Measurements from ENCODE around the gene TMED9.
"Not testable (repeated sequence)": the region's sequence is repeated elsewhere in the genome, so short reads cannot be mapped to it uniquely, and the experiment has no call there.

TMED9 gene

GRCh38 chr5:177606071-177607051 is 14.4 kb downstream of the TMED9 start:
- DNase-seq (ENCODE audit: low read depth in 3 of 3) = no peak

GRCh38 chr5:177607115-177607451 is 15.1 kb downstream of the TMED9 start:
- no peak for DNase-seq (ENCODE audit: low read depth in 3 of 3)

GRCh38 chr5:177607452-177608192 is 15.6 kb downstream of the TMED9 start:
- DNase-seq (ENCODE audit: low read depth in 3 of 3) = peak; percentile 41 to 45 (median 43)

- DNase-seq (ENCODE audit: low read depth in 3 of 3) = no peak
Measured at GRCh38 chr5:177608243-177609075, 16.5 kb downstream of the TMED9 start.

DNA sequence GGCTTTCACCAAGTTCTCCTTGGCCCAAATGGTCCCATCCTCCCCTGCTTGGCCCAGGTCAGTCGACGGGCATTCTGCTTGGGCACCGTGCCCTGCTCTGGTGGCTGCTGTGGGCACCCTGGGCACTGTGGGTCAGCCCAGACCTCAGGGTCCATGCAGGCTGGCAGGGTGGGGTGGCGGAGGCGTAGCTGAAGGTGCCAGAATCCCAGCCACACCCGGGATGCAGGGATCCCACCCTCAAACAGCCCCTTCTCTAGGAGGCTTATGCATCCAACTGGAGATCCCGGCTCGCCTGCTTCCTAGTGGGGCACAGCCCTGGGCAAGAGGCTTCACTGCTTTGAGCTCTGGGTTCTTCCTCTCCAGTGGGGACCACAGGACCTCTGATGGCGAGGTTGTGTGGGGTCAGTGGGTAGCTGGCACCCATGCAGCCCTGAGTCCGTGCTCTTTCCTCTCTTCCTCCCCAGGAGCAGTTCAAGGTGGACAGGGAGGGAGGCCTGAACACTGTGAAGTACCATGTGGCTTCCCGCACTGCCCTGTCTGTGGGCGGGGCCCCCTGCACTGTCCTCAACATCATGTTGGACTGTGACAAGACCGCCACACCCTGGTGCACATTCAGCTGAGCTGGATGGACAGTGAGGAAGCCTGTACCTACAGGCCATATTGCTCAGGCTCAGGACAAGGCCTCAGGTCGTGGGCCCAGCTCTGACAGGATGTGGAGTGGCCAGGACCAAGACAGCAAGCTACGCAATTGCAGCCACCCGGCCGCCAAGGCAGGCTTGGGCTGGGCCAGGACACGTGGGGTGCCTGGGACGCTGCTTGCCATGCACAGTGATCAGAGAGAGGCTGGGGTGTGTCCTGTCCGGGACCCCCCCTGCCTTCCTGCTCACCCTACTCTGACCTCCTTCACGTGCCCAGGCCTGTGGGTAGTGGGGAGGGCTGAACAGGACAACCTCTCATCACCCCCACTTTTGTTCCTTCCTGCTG is 17.4 kb downstream of the TMED9 start:
- DNase-seq (ENCODE audit: low read depth in 3 of 3) = no peak

GRCh38 chr5:177610131-177610769 is 18.2 kb downstream of the TMED9 start:
- DNase-seq (ENCODE audit: low read depth in 3 of 3) = no peak

- DNase-seq (ENCODE audit: low read depth in 3 of 3) = no peak
Measured at GRCh38 chr5:177610770-177611445, 18.9 kb downstream of the TMED9 start.

DNA sequence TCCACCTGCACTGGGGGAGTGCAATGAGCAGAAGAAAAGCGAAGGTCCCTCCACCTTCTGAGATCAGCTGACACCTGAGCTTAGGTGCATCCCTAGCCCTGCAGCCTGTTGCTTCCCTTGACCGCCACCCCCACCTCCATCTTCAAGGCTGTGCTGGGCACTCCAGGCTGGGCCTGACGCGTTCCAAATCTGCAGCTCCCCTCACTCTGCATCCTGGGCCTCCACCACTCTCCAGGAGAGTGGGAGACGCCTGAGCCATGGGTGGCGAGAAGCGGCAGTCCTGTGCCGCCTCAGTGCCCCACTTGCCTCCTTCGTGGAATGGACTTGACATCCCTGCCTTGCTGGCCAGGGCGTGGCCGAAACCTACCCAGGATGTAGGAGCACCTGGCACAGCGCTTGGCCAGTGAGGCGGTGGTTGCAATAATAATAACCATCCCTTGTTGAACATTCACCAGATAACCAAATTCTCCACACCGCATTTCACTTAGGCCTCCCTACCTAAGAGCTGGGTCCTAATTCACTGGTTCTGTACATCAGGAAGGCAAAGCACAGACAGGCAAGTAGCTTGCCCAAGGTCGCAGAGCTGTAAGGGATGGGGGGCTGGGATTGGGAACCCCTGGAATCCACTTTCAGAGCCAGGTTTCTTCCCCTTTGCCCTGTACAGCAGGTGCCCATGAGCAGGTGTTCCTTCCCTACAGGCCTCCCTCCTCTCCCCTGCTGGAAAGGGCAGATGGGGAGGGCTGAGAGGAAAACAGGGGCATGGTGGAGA is 19.6 kb downstream of the TMED9 start:
- DNase-seq (ENCODE audit: low read depth in 3 of 3) = no peak

- no peak for DNase-seq (ENCODE audit: low read depth in 3 of 3)
Measured at GRCh38 chr5:177612215-177612673, 20.2 kb downstream of the TMED9 start.

DNA sequence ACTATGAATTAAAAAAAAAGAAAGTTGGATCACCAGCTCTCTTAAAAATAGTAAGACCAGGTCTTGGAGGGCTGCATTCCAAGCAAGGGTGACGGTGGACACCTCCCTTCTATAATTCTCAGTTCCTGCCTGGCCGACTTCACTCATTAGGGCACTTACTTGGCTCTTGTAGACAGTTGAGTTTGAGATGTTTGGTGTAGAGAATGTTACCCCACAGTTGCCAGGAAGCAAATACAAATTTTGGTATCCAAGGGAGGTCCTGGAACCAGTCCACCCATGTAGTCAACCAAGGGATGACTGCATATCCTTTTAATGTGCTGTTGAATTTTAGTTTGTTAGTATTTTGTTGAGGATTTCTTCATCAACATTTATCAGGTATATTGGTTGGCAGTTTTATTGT is 28.6 kb downstream of the TMED9 start:
- no peak for DNase-seq (ENCODE audit: low read depth in 3 of 3)

- DNase-seq (ENCODE audit: low read depth in 3 of 3) = not testable (repeated sequence)
Measured at GRCh38 chr5:177624172-177624571, 32.2 kb downstream of the TMED9 start.

DNA sequence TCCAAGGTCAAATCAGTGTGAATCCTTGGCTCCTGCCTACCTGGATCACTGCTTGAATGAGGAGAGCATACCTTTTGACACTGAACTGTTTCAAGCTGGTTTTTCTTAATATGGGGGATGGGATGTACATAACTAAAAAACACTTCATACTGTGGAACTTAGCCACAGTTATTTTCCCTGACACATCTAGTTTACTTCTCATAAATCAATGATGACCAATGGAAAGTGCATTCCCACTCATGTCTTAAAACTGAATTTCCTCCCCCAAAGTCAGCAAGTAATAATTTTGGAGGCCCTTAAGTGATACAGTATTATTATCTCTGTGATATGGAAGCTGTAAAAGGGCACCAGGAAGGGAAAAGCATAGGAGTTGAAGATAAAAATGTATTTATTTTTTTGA is 38.2 kb downstream of the TMED9 start:
- DNase-seq (ENCODE audit: low read depth in 3 of 3) = not testable (repeated sequence)

GRCh38 chr5:177634912-177635311 is 42.9 kb downstream of the TMED9 start:
- not testable (repeated sequence) for DNase-seq (ENCODE audit: low read depth in 3 of 3)

DNA sequence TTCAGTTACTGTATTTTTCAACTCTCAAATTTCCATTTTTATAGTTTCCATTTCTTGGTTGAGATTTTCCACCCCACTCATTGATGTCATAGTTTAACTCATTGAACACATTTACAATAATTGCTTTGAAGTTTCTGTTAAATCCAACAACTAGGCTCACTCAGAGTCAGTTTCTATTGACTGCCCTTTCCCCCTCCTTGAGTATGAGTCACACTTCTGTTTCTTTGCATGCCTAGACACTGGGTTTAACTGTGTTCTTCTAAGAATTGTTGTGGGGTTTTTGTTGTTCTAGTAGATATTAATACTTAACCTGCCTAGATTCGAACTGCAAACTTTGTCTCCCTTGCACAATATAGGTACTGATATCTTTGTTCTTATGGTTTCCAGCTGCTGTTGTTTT is 53.5 kb downstream of the TMED9 start:
- DNase-seq (ENCODE audit: low read depth in 3 of 3) = not testable (repeated sequence)
